A549 treated with AZD9567 at 1 μM for 4 hours (cell line): ENCODE measurements around the gene NIT2. TPM values are rescaled to one million over a fixed set of nuclear protein-coding genes. Genes with fewer than 3 reads are reported as not detected.

Experiments used
- total RNA-seq: library from RNA; stranded (reverse); fragments of 200-300 nt; extraction: Qiagen RNA extraction; gene quantifications from 5 replicates; pipeline ENCODE4 v1.2.3, GENCODE V29; 2022; ENCODE audit not compliant: insufficient read depth

Gene NIT2, protein sequence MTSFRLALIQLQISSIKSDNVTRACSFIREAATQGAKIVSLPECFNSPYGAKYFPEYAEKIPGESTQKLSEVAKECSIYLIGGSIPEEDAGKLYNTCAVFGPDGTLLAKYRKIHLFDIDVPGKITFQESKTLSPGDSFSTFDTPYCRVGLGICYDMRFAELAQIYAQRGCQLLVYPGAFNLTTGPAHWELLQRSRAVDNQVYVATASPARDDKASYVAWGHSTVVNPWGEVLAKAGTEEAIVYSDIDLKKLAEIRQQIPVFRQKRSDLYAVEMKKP
- total RNA-seq = 88.3 to 93.5 TPM (median 90.0 TPM) in 5 replicates

GRCh38 chr3:100334488-100335351 lies at the start of gene NIT2:
Gene NIT2 (plus strand): TSS chr3:100334757. CDS start chr3:100334792, 35 bp downstream.

GRCh38 chr3:100400780-100401673 lies 66.5 kb downstream of the NIT2 start, which contains the start of the genes LNP1 and TOMM70:
Gene LNP1 (plus strand): TSS chr3:100401539. CDS start chr3:100429730, 28,191 bp downstream.
Gene TOMM70 (minus strand): TSS chr3:100401089. CDS start chr3:100400949, 140 bp downstream.

Other genes with a start within 250 kb of the NIT2 start
- gene FILIP1L, start 220.3 kb upstream of the NIT2 start, total RNA-seq = 0.06 to 0.23 TPM (median 0.12 TPM) in 4 of 5 replicates, not detected in the other
- gene TBC1D23, start 73.8 kb upstream of the NIT2 start, total RNA-seq = 11.3 to 13.8 TPM (median 13.2 TPM) in 5 replicates
- 44.5 to 70.5 TPM (median 48.6 TPM) in 5 replicates for gene TOMM70, start 66.3 kb downstream of the NIT2 start, total RNA-seq
- gene LNP1, start 66.8 kb downstream of the NIT2 start, total RNA-seq = 0.59 to 1.8 TPM (median 0.75 TPM) in 5 replicates
- 1.9 to 2.7 TPM (median 2.1 TPM) in 4 of 5 replicates, not detected in the other for gene TMEM45A, start 157.9 kb downstream of the NIT2 start, total RNA-seq